Transverse colon (tissue), 4 donors: ENCODE results near the gene HSH2D. TPM values are rescaled to one million over a fixed set of nuclear protein-coding genes. Genes with fewer than 3 reads are reported as not detected.
A peak's percentile ranks its signal among the peaks of the same experiment; 100 is the strongest.

Source experiments
- DNase-seq: peaks from one replicate; pipeline ENCODE4 v3.0.0-alpha.2; 2019
- H3K27ac ChIP-seq, 4 donors: fragments of 200-600 bp; sonication (generic); 2 replicates each; pipeline ENCODE4 v1.5.1; 2016 to 2018; ENCODE audit warnings: inconsistent platforms in 4 of 4
- H3K27me3 ChIP-seq: fragments of 200-600 bp; sonication (generic); 2 replicates; pipeline ENCODE4 v1.5.1; 2017; ENCODE audit warnings: inconsistent platforms
- H3K36me3 ChIP-seq, 4 donors: fragments of 200-600 bp; sonication (generic); 2 replicates each; pipeline ENCODE4 v1.5.1; 2017 to 2019; ENCODE audit warnings: inconsistent platforms in 4 of 4
- H3K4me1 ChIP-seq, 4 donors: fragments of 200-600 bp; sonication (generic); 2 replicates each; pipeline ENCODE4 v1.5.1; 2017 to 2020; ENCODE audit warnings: inconsistent platforms in 4 of 4
- H3K4me3 ChIP-seq, 4 donors: fragments of 200-600 bp; sonication (generic); 1 replicate in 1 of 4; 2 replicates in 3 of 4; pipeline versions ENCODE4 v1.5.1 to v1.6.1; 2017 to 2019; ENCODE audit warnings: inconsistent platforms in 4 of 4
- H3K9me3 ChIP-seq, 2 donors: fragments of 200-600 bp; sonication (generic); 2 replicates each; pipeline ENCODE4 v1.5.1; 2017 to 2019; ENCODE audit warnings: inconsistent platforms in 2 of 2
- CTCF ChIP-seq, 5 experiments: fragments of 200-600 bp in 3 of 5; fragments of 450-650 bp in 2 of 5; sonication (generic) in 3 of 5; IDR thresholded peaks; 1 replicate in 2 of 5; 2 replicates in 3 of 5; pipeline ENCODE4 v1.5.1; 2016 to 2017; ENCODE audit warnings: antibody characterized with exemption in 5 of 5, inconsistent platforms in 3 of 5, mild to moderate bottlenecking in 2 of 5, moderate library complexity in 1 of 5
- EP300 ChIP-seq: sonication (generic); formaldehyde crosslinking; IDR thresholded peaks from one replicate; pipeline ENCODE4 v1.6.1; 2017; ENCODE audit warnings: antibody characterized with exemption, low read depth
- POLR2A ChIP-seq: fragments of 450-650 bp; IDR thresholded peaks from one replicate; pipeline ENCODE4 v1.6.1; 2016; ENCODE audit warnings: antibody characterized with exemption, mild to moderate bottlenecking, moderate library complexity
- POLR2AphosphoS5 ChIP-seq, 3 donors: sonication (generic); formaldehyde crosslinking; IDR thresholded peaks; one replicate each; pipeline ENCODE4 v1.6.1; 2016; ENCODE audit warnings: antibody characterized with exemption in 3 of 3
- WGBS, 2 donors: methylation state at CpG; one replicate each; pipeline ENCODE4 v1.1.5; 2018; ENCODE audit warnings: low coverage in 1 of 2; 5-methylcytosine and 5-hydroxymethylcytosine counted together
- in situ Hi-C, 4 donors: fragments of 200-750 bp; cut with MboI; loops; one replicate each; pipeline versions ENCODE4 v1.15.0 to v1.15.1; 2017; ENCODE audit warnings: low sequenced_read_pairs in 3 of 4, low pct_ligation_motif_present in 1 of 4, low pct_unique_long_range_greater_than_20kb in 1 of 4
- intact Hi-C: fragments of 100-400 bp; cut with DNase I; formaldehyde crosslinking; loops from one replicate; pipeline ENCODE4 v1.15.1; 2023; ENCODE audit warnings: low total_unique reads
- total RNA-seq, 4 donors: library from RNA; depleted of rRNA; stranded (reverse); fragments of >200 nt; gene quantifications; one replicate each; pipeline ENCODE4 v1.1.0, GENCODE V29; 2016

Gene HSH2D
- total RNA-seq, 4 donors from 2014 or later, result 17.6 to 55.4 (median 30.8) TPM

DNA sequence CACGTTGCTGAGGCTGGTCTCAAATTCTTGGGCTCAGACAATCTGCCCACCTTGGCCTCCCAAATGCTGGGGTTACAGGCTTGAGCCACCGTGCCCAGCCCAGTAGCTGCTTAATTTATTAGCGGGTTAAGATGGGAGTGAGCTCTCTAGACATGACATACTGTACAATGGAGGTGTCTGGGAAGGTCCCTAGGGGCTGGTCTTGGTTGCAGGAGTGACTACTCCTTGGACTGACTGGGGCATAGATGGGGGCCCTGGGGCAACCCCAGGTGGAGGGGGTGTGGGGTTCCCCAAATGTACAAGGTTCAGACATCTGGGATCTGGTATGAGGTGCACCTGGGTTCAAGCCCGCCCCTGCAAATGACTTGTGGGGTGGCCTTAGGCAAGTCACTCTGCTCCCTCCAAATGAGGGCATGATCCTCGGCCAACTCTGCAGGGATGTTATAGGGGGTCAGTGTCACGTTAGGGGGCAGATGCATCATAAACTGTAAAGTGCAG, 17.0 kb downstream of the HSH2D start:
- Histone ChIP-seq H3K4me3 (no peak overlapping the region), H3K36me3 (no peaks in the 10 kb centered on the region), H3K27me3 (no peaks in the 10 kb centered on the region), H3K9me3 (no peaks in the 10 kb centered on the region), H3K27ac (no peak overlapping the region), H3K4me1 (peaks cover 0 to 12% (median 0%) of the 10 kb centered on the region in 4 donors)
- no peak for DNase-seq
- WGBS, 2 donors, result 52% methylated on average over 6 of the region's 6 CpGs; no CpG with 5 or more reads in 1 of the 2 donors
- intact Hi-C loops, result no loop called here
- TF ChIP-seq CTCF (IDR thresholded peaks at IDR 0.05) (no peak), EP300 (no peak)
- in situ Hi-C loops, result no loop called here

GRCh38 chr19:16160943-16161560, 17.6 kb downstream of the HSH2D start:
- Histone ChIP-seq H3K4me3 (no peak overlapping the region), H3K36me3 (no peaks in the 10 kb centered on the region), H3K9me3 (no peaks in the 10 kb centered on the region), H3K27me3 (no peaks in the 10 kb centered on the region), H3K4me1 (peaks cover 0 to 12% (median 0%) of the 10 kb centered on the region in 4 donors), H3K27ac (no peak overlapping the region)
- in situ Hi-C loops, result no loop called here
- intact Hi-C loops, result no loop called here
- TF ChIP-seq POLR2AphosphoS5 (IDR thresholded peaks at IDR 0.05) (no peak), POLR2A (no peak), CTCF (IDR thresholded peaks at IDR 0.05) (no peak), EP300 (no peak)
- DNase-seq, result peak; percentile 47
- WGBS, 2 donors, result 55% methylated on average over 14 of the region's 14 CpGs; no CpG with 5 or more reads in 1 of the 2 donors

DNA sequence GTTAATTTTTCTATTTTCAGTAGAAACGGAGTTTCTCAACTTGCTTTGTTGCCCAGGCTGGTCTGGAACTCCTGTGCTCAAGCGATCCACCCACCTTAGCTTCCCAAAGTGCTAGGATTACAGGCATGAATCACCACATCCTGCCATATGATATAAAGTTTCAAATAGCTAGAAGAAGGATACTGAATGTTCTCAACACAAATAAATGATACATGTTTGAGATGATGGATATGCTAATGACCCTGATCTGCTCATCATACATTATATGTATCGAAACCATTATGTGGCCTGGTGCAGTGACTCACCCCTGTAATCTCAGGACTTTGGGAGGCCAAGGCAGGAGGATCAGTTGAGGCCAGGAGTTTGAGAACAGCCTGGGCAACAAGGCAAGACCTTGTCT, 18.4 kb downstream of the HSH2D start:
- intact Hi-C loops (no loop called here), in situ Hi-C loops (no loop called here)
- H3K27ac ChIP-seq, result no peak overlapping the region
- no peak for DNase-seq
- H3K4me1 ChIP-seq, result peaks cover 0 to 12% (median 0%) of the 10 kb centered on the region in 4 donors
- H3K9me3 ChIP-seq, result no peaks in the 10 kb centered on the region
- WGBS, 2 donors, result 65 to 72% methylated on average over 2 to 3 of the region's 3 CpGs
- TF ChIP-seq EP300 (no peak), POLR2A (no peak), CTCF (IDR thresholded peaks at IDR 0.05) (no peak), POLR2AphosphoS5 (IDR thresholded peaks at IDR 0.05) (no peak)
- no peaks in the 10 kb centered on the region for H3K27me3 ChIP-seq
- H3K4me3 ChIP-seq, result no peak overlapping the region
- H3K36me3 ChIP-seq, result no peaks in the 10 kb centered on the region

GRCh38 chr19:16164222-16164890, 20.9 kb downstream of the HSH2D start:
- in situ Hi-C loops, result no loop called here
- Histone ChIP-seq H3K27ac (peak overlapping the region in 1 of 4 donors; percentile 23), H3K27me3 (no peaks in the 10 kb centered on the region), H3K4me3 (no peak overlapping the region), H3K4me1 (peaks cover 0 to 12% (median 0%) of the 10 kb centered on the region in 4 donors), H3K9me3 (no peaks in the 10 kb centered on the region), H3K36me3 (no peaks in the 10 kb centered on the region)
- peak; percentile 47 for DNase-seq
- intact Hi-C loops, result no loop called here
- WGBS, 2 donors, result 79% methylated on average over 13 of the region's 13 CpGs; no CpG with 5 or more reads in 1 of the 2 donors
- TF ChIP-seq EP300 (no peak), CTCF (IDR thresholded peaks at IDR 0.05) (no peak), POLR2AphosphoS5 (IDR thresholded peaks at IDR 0.05) (no peak), POLR2A (no peak)
